Measurements from ENCODE around the gene MTREX.
"Not testable (repeated sequence)": the region's sequence is repeated elsewhere in the genome, so short reads cannot be mapped to it uniquely, and the experiment has no call there.

Gene MTREX

DNA sequence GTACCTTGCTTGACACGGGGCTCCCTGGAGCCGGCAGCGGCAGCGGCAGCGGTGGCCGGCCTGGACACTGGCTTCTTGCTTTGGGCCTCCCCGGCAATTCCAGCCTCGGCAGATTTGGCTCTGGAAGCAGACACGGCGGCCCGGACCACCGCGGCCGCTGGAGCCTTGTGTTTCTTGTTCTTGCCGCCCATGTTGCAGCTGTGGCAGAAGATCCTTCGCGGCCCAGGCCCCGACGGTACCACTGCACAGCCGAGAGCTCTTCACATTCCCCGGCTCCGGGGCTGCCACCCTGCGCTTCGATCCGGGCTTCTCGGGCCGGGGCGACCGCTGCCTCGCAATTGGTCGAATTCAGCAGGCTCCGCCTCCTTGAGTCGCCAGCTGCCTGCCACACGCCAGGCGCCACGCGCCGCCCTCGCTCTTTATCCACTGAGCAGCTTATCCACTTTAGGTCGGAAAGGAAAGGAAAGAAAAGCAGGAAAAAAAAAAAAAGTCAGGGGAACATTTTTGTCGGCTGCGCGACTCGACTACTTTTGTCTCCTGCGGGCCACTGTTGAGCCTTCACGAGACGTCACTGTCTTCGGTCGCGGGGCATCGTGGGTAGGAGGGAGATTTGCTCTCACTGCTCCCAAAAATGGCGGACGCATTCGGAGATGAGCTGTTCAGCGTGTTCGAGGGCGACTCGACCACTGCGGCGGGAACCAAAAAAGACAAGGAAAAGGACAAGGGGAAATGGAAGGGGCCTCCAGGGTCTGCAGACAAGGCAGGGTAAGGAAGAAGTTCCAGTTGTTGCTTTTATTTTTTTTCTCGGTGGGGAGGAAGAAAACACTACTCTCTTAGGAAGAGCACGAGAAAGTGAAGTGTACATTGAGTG is at the start of gene MTREX, which contains the start of gene DHX29:
TSS of gene MTREX (plus strand) at position 607 of the 871 bp plus-strand sequence. CDS start at position 632, 25 bp downstream.
TSS of gene DHX29 (minus strand) at position 312 of the 871 bp plus-strand sequence. CDS start at position 191, 121 bp downstream.
- DNase-seq, result peak; percentile 91

DNA sequence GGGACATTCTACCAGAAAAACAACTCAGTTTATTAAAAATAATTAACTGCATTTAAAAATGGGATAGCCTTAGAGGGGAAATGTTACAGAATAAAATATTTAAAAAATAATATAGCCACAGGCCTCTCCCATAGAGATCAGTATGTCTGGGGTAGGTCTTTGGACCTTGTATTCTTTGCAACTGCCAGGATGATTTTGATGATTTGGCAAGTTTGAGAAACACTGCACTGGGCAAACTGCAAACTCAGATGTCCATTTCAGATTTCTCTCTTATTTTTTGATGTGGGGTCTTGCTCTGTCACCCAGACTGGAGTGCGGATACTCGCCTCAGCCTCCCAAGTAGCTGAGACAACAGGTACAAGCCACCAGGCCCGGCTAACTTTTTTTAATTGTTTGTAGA is 49.5 kb upstream of the MTREX start:
- no peak for DNase-seq

DNA sequence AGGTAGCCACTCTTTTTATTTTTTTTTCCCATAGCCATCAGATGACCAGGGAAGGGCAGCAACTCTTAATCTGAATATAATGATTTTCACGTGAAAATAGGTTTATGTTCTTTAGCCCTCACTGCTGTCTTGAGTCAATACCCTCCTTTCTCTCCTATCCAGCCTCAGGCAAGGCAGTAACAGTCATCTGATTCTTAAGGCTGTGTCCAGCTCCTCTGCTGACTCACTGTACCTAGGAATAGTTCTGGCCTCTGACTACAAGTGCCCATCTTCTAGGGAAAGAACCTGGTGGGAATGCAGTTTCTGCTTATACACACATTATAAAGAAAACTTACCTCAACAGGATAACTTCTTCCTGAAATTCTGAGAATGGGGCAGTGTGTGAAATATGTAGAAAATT is 31.0 kb upstream of the MTREX start:
- no peak for DNase-seq

DNA sequence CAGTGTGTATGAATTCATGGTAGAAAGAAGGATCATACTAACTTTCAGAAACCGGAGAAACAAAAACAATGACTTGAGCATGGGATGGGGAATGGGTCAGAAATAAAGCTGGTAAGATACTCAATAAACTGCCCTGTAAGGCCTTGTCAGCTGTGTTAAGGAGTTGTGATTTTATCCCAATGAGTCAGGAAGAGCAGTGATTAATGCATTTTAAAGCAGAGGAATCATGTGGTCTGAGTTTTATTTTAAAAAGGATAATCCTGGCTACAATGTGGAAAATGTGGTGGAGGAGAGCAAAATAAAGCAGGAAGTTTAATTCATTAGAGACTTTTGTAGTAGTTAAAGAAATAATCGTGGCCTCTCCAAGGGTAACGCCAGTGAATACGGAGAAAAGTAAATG is 29.0 kb upstream of the MTREX start:
- DNase-seq, result no peak

DNA sequence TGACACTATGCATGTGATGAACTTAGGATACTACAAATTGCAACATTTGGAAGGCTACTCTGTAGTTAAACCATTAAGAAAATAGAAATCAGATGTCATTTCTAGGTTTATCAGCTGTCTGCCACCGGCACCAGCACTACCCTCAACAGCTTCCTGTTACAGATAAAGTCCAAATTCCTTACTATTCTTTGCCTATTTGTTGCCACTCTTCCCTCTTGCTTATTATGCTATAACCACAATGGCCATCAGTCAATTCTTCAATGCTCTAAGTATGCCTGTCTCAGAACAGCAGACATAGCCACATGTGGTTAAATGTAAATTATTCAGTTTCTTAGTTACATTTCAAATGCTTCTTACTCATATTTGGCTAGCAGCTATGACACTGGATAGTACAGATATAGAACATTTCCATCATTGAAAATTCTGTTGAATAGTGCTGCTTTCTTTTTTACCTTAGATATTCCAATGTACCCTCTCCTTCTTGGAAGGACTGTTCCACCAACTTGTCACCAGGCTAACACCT is 21.3 kb upstream of the MTREX start:
- no peak for DNase-seq

DNA sequence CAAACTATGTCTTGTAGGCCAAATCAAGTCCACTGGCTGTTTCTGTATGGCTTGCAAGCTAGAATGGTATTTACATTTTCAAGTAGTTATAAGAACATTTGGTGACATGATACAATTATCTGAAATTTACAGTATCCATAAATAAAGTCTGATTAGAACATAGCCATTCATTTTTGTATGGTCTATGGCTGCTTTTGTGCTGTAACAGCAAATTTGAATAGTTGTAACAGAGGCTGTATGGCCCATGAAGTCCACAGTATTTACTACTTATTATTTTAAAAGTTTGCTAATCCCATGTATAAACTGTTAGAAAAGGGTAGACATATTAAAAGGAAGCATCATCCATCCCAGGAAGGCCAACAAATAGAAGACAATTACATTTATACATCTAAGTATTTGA is 18.0 kb upstream of the MTREX start:
- no peak for DNase-seq

DNA sequence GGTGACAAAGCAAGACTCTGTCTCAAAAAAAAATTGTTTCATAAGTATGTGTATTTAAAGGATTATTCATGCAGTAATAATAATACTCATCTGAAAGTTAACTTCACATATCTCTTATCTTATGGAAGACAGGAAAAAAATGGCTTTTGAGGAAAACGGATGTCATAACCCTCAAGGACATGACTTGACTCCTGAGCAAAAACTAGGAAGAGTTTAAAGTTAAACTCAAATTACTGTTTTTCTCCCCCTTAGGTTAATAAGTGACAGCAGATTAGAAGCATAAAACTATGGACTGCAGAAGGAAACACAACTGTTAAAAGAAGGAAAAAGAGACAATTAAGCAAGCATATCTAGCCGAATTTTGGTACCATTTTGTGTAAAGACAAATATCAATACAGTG is 16.8 kb upstream of the MTREX start:
- DNase-seq, result no peak

DNA sequence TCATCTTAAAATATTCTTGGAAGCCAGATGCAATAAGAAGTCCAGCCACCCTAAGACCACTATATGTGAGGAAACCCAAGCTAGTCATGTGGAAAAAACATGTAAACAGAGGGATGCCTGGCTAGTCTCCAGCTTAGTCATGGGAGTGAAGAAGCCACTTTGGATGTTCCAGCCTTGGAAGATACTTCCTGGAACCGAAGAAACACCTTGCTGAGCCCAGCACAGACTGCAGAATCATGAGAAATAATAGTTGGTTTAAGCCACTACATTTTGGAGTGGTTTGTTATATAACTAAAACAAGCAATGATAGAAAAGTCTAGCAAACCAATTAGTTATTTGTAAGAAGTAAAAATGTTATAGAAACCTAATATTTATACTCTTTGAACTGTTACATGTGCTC is 12.9 kb upstream of the MTREX start:
- no peak for DNase-seq

DNA sequence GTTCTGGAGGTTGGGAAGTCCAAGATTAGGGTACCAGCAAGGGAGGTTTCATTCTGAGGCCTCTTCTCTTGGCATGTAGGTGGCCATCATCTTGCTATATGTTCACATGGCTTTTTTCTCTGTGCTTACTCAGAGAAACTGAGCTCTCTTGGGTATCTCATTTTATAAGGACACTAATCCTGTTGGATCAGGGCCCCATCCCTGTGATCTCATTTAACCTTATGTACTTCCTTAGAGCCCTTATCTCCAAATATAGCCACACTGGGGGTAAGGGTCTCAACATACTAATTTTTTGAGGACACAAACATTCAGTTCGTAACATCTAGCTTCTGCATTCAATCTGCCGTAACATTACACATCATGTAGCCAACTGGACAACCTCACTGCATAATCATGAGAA is 6.9 kb upstream of the MTREX start:
- no peak for DNase-seq

DNA sequence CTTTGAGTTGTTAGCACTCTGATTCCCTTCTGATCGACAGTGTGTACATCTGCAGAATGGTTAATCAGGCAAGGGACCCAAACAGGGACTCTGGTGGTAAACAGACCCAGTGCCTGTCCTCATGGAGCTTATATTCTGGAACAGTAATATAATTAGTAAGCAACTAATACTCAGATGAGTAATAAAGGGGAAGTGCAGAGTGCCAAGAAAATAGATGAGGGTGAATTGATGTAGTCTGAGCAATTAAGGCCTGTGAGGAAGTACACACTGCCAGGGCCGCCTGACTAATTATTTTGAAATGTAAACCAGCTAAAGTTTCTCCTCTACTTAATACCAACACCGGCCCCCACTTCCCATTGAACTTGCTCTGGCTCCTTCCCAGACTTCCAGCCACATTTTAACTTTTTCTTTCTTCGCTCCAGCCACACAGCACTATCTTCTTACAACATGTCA is 4.5 kb upstream of the MTREX start:
- no peak for DNase-seq

DNA sequence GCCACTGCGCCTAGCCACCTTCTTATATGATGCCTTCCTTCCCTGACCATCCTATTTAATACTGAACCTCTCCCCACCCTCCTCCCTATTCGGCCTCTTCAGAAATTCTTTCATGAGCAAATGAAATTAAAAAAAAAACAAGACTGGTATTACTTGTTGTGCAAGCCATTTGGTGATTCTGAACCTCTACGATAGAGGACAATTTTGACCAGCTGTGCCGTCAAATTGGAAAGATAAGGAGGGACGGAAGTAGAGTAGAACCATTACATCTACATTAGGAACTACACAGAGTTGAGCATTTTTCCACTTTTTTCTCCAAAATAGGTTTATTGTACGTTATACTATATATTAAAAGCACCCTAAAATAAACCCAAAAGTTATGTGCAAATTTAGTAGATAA is 3.2 kb upstream of the MTREX start:
- no peak for DNase-seq

DNA sequence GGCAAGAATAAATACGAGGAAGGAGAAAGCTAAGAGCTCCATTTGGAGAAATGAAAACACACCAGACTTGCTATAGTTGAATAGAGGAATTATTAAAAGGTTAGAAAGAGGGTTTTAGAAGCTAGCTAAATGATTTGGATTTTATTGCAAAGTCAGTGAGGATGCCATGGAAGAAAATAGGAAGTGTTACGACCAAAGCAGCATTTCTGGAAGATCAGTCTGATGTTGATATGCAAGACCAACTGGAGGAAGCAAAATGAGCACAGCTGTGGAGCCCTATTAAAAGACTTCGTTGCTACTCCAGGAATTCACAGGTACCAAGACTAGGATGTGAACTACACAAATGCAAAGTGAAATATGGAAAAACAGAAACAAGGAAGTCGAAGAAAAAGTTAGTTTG is 2.4 kb upstream of the MTREX start:
- DNase-seq, result no peak

DNA sequence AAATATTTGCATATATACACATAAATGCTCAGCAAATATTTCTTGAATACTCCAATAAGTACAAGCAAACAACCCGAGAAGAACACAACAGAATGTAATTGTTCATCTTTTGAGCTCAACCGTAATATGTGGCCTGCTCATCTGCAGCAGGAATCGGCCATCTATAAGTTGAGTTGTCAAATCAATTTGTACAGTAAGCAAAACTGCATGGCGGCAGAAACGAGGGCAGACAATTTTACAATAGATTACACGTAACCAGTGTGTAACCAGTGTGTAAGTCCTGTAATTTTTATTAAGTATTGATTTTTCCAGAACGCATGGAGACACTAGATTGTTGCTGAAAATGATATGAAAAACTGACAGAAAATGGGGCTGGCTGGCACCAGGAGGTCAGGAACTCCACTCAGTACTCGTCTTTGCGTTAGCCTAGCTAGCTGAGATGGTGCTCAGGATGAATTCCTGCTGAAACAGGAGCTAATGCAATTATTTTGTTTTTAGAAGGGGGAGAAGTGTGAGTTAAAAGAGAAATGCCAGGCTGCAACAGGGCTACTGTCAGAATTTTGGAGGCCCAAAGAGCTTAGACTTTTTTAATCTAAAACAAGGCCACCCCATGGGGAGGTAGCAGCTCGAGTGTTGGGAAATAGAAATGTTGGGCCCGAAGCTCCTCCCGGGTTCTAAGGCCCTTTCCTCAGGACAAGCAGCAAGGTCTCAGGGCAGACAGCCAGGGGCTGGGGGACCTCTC is 977 bp upstream of the MTREX start:
- no peak for DNase-seq

DNA sequence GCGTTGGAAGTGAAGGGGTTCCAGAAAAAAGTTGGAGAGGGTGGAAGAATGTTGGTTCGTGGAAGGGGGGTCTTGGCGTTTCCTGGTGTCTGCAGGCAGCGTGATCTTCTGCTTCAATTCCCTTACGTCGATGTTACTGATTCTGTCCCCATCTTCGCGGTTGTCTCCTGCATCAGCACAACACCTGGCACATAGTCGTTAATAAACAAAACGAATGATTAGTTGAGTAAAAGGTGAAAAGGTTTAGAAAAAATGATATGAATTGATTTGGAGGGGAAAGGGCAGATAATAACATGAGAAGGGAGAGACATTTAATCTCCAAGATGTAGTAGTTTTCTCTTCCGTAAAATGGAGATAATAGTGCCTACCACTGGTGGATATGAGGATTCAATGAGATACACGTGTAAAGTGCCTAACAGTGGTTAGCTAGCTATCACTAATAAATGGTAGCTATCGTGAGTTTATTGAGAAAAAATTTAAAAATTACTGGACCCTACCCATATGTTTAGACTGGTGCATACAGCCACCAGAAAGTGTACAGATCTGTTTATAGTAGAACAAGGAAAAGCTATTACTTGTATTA is 556 bp downstream of the MTREX start:
- DNase-seq, result peak; percentile 25

DNA sequence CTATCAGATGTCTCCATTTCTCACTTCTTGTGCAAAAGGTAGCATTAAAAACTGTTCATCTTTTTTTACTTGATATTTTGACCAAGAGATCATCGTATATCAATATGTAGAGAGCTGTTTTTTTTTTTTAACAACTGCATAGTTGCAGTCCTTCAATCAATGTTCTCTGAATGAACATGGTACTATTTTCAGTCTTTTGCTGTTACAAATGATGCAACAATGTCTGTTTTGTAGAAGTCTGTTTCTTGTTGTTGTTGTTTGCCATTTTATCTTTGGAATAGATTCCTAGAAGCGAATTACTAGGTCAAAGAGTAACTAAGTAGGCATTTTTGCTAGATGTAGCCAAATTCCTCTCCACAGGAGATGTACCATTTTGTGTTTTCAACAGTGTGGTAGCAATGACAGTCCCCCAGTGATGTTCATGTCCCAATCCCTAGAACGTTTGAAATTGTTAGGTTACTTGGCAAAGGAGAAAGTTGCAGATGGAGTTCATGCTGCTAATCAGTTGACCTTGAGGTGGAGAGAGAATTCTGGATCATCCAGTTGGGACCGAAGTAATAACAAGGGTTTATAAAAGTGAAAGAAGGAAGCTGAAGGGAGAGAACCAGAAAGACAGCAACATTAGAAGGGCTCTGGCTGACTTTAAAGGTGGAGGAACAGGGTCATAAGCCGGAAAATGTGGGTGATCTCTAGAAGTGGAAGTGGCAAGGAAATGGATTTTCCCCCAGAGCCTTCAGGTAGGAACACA is 6.3 kb downstream of the MTREX start:
- no peak for DNase-seq

DNA sequence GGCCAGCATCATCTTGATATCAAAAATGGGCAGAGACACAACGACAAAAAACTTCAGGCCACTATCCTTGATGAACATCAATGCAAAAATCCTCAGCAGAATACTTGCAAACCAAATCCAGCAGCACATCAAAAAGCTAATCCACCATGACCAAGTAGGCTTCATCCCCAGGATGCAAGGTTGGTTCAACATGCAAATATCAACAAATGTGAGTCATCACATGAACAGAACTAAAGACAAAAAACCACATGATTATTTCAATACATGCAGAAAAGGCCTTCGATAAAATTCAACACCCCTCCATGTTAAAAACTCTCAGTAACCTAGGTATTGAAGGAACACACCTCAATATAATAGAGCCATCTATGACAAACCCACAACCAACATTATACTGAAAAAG is 8.5 kb downstream of the MTREX start:
- DNase-seq, result no peak

DNA sequence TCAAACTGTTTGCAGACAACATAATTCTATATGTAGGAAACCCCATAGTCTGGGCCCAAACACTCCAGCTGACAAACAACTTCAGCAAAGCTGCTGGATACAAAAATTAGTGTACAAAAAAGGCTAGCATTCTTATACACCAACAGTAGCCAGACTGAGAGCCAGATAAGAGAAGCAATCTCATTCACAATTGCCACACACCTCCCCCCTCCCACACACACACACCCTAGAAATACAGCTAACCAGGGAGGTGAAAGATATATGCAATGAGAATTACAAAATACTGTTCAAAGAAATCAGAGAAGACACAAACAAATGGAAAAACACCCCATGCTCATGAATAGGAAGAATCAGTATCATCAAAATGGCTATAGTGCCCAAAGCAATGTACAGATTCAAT is 9.0 kb downstream of the MTREX start:
- no peak for DNase-seq

DNA sequence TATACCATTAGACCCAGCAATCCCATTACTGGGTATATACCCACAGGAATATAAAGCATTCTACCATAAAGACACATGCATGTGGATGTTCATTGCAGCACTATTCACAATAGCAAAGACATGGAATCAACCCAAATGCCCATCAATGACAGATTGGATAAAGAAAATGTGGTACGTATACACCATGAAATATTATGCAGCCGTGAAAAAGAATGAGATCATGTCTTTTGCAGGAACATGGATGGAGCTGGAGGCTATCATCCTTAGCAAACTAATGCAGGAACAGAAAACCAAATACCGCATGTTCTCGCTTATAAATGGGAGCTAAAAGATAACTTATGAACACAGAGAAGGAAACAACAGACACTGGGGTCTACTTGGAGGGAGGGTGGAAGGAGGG is 10.4 kb downstream of the MTREX start:
- DNase-seq, result not testable (repeated sequence)

DNA sequence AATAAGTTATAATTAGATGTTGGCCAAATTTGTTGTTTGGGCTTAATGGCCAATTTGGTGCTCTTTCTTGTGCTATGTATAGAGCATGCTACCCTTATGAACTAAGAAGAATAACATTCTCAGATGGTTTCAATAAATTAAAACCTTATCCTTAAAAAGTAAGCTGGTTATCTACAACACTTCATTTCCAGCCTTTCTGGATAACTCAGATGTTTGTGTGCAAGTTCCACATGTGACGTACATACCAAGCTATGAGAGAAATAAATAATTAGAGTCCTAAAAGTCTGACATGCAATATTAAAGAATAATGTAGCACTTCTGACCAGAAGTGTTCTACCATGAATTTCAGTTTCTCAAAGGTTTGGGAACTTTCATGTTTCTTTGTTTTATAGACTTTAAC is 11.7 kb downstream of the MTREX start:
- no peak for DNase-seq

DNA sequence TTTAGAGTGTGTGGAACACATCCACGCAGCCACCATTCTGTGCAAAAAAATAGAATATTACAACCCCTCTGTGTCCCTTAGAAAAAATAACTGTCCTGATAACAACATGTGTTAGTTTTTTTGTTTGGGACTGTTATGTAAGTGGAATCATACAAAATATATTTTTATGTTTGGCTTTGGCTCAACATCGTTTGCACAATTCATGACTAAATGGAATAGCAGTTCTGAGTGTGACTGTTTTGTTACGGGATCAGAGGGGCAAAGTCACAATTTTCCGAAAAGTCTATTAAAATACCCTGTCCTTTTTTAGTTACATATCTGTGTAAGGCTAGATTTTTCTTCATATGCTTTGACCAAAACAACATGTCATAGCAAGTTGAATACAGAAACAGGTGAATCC is 12.8 kb downstream of the MTREX start:
- DNase-seq, result no peak

DNA sequence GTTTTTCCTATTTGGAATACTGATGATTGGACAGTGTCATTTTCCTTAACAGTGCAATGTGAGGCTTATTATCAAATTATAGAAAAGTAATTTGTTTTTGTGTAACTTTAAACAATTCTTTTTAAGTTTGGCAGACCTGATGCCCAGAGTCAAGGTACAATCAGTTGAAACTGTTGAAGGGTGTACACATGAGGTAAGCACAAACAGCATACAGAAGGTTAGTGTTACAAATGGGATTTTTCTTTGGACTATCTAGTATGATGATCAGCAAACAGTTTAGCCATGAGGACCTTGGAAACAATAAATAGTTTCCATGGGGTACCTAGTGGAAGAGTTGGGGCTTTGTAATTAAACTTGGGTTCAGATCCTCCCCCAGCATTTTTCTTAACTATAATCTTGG is 16.2 kb downstream of the MTREX start:
- no peak for DNase-seq

DNA sequence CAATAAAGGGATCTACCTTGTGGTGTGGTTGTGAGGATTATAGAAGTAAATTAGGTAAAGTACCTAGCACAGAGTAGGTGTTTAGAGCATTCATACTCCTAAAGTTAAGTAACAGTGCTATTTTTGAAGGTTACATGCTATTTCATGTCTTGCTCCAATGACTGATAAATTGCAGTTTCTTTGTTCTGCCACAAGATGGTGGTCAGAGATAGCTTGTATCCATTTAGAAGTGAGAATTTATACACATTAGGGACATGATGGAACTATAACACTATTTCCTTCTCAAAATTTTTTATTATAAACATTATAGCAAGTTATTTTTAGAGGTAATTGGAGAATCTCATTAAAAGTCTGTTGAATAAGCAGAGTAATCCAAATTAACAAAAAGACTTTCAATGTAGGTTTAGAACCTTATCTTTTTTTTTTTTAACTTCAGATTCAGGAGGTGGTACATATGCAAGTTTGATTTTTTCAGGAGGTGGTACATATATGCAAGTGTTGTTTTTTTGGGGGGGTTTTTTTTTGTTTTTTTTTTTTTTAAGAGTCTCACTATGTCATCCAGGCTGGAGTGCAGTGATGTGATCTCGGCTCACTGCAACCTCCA is 17.1 kb downstream of the MTREX start:
- no peak for DNase-seq

Measured in activated CD4-positive, alpha-beta T cell treated with anti-CD3 and anti-CD28 coated beads for 48 hours (primary cell).